Neural cell (in vitro differentiated cells): ENCODE data around the gene EHD1.

ENCODE experiments used
- CTCF ChIP-seq: fragments of 450-650 bp; IDR thresholded peaks from 2 replicates; pipeline ENCODE4 v1.5.1; 2014; ENCODE audit warnings: antibody characterized with exemption, mild to moderate bottlenecking, moderate library complexity; ENCODE audit not compliant: poor library complexity, severe bottlenecking
- EP300 ChIP-seq: fragments of 450-650 bp; conservative IDR thresholded peaks from 2 replicates; pipeline ENCODE4 v1.6.1; 2014; ENCODE audit warnings: antibody characterized with exemption, mild to moderate bottlenecking, moderate library complexity; ENCODE audit not compliant: poor library complexity, severe bottlenecking
- EZH2 ChIP-seq: fragments of 200-600, 300-800 bp; shearing (Covaris generic), sonication (generic); IDR thresholded peaks from 2 replicates; pipeline ENCODE4 v1.6.1; 2014; ENCODE audit warnings: antibody characterized with exemption, low read length, borderline replicate concordance, mild to moderate bottlenecking; ENCODE audit not compliant: insufficient read depth, poor library complexity, severe bottlenecking
- MXI1 ChIP-seq: fragments of 450-650 bp; conservative IDR thresholded peaks from 2 replicates; pipeline ENCODE4 v1.6.1; 2014; ENCODE audit warnings: antibody characterized with exemption, mild to moderate bottlenecking; ENCODE audit not compliant: poor library complexity, severe bottlenecking
- POLR2AphosphoS5 ChIP-seq: IDR thresholded peaks from 2 replicates; pipeline ENCODE4 v1.6.1; 2012
- RAD21 ChIP-seq: fragments of 450-650 bp; conservative IDR thresholded peaks from 2 replicates; pipeline ENCODE4 v1.6.1; 2014; ENCODE audit warnings: antibody characterized with exemption, mild to moderate bottlenecking, moderate library complexity
- SMC3 ChIP-seq: fragments of 450-650 bp; conservative IDR thresholded peaks from 2 replicates; pipeline ENCODE4 v1.6.1; 2014; ENCODE audit warnings: antibody characterized with exemption, mild to moderate bottlenecking, moderate library complexity; ENCODE audit not compliant: poor library complexity
- TAF1 ChIP-seq: IDR thresholded peaks from 2 replicates; pipeline ENCODE4 v1.6.1; 2012; ENCODE audit warnings: low read depth

- no peak for TF ChIP-seq EZH2
- TF ChIP-seq RAD21: no peak
- no peak for TF ChIP-seq CTCF
- no peak for TF ChIP-seq EP300
- no peak for TF ChIP-seq TAF1
- TF ChIP-seq MXI1: no peak
- TF ChIP-seq POLR2AphosphoS5: no peak
- no peak for TF ChIP-seq SMC3
Measured at GRCh38 chr11:64920124-64920523, 41.7 kb upstream of the EHD1 start.
